Measurements from ENCODE around the gene RAB7B. TPM values are rescaled to one million over a fixed set of nuclear protein-coding genes. Genes with fewer than 3 reads are reported as not detected.

The RAB7B gene
- total and polyA plus RNA-seq, 2 of the 13 experiments (the other 11 are each of a cell fraction or from before 2014, with no cell fraction given) = 0.05 to 0.46 TPM

GRCh38 chr1:206012086-206012859 lies 9.1 kb upstream of the RAB7B start:
- BruUV-seq (replicated peaks) = no TSS peak
- intact Hi-C loops (cut with micrococcal nuclease; ENCODE audit: unreplicated experiment) = no loop called here
- TF ChIP-seq ZNF441 (CRISPR knock-in tag; IDR thresholded peaks at IDR 0.05; ENCODE audit: borderline replicate concordance) = no peak
- no peak for TF ChIP-seq ZNF382 (CRISPR knock-in tag; IDR thresholded peaks at IDR 0.05; ENCODE audit: borderline replicate concordance)
- no peak for TF ChIP-seq RBM39 (IDR thresholded peaks at IDR 0.05; ENCODE audit: low read depth, low read length, poor library complexity, severe bottlenecking)
- TF ChIP-seq SOX13 (IDR thresholded peaks at IDR 0.05) = no peak
- no peak for TF ChIP-seq SOX13 (CRISPR knock-in tag; conservative IDR thresholded peaks at IDR 0.05 in 1 of 2, IDR thresholded peaks at IDR 0.05 in 1 of 2)
- no peak for TF ChIP-seq ZBTB20 (CRISPR knock-in tag; IDR thresholded peaks at IDR 0.05; ENCODE audit: borderline replicate concordance, low read depth)
- no peak for TF ChIP-seq ZHX1 (CRISPR knock-in tag; IDR thresholded peaks at IDR 0.05; ENCODE audit: low read depth)
- no peak for TF ChIP-seq ZFY (CRISPR knock-in tag; IDR thresholded peaks at IDR 0.05)
- no peak for TF ChIP-seq IKZF5 (CRISPR knock-in tag; IDR thresholded peaks at IDR 0.05)
- no peak for TF ChIP-seq DR1 (CRISPR knock-in tag; IDR thresholded peaks at IDR 0.05)
- TF ChIP-seq DNMT3B (CRISPR knock-in tag; conservative IDR thresholded peaks at IDR 0.05) = no peak
- TF ChIP-seq TFDP2 (CRISPR knock-in tag; IDR thresholded peaks at IDR 0.05) = peak; percentile 35; the same call in 1 of the 2 replicates
- TF ChIP-seq HNF1B (CRISPR knock-in tag; IDR thresholded peaks at IDR 0.05) = 0 out of 2 replicates have a peak, but pooled peaks have one; percentile 24
- no peak for TF ChIP-seq ZNF296 (CRISPR knock-in tag; conservative IDR thresholded peaks at IDR 0.05)
- no peak for TF ChIP-seq PBX2 (CRISPR knock-in tag; IDR thresholded peaks at IDR 0.05)

More at GRCh38 chr1:206012086-206012859, 9.1 kb upstream of the RAB7B start:
- H3K4me1 ChIP-seq (ENCODE audit: insufficient read depth, low read length) = peaks cover 11% of the 10 kb centered on the region; the same call in 1 of the 2 replicates
- no peak overlapping the region for H3K4me2 ChIP-seq (ENCODE audit: low read depth, low read length)
- H3K27me3 ChIP-seq (ENCODE audit: control insufficient read depth in 1 of 2, insufficient read depth in 2 of 2, low read length in 2 of 2) = no peaks in the 10 kb centered on the region
- FAIRE-seq (no peak), DNase-seq (ENCODE audit: low spot score) (peak; percentile 29), ATAC-seq (peak; percentile 94)
- H3K79me2 ChIP-seq (ENCODE audit: insufficient read depth, low read length) = no peaks in the 10 kb centered on the region
- POLR2A ChIA-PET = no interaction called here
- WGBS (ENCODE audit: low lambda C conversion rate) = 44% methylated on average over 15 of the region's 17 CpGs
- in situ Hi-C loops (cut with HindIII; ENCODE audit: extremely low pct_ligation_motif_present, low pct_unique_long_range_greater_than_20kb) = no loop called here
- no peaks in the 10 kb centered on the region for H4K20me1 ChIP-seq (ENCODE audit: insufficient read depth, low read length)
- H3K27ac ChIP-seq (ENCODE audit: extremely low read length, insufficient read depth, low read length) = no peak overlapping the region
- no peak overlapping the region for H3K4me3 ChIP-seq (replicated peaks in 1 of 3; ENCODE audit: insufficient read depth in 1 of 3, low read depth in 2 of 3, low read length in 3 of 3)
- no peak overlapping the region for H3K9ac ChIP-seq (ENCODE audit: insufficient read depth, low read depth, low read length)
- CTCF ChIA-PET (ENCODE audit: low intra/inter-chr PET ratio, low total read pairs) = no interaction called here
- H2AFZ ChIP-seq (ENCODE audit: low read length) = no peak overlapping the region
- H3K36me3 ChIP-seq (replicated peaks in 1 of 2; ENCODE audit: control insufficient read depth in 1 of 2, insufficient read depth in 2 of 2, low read length in 2 of 2) = no peaks in the 10 kb centered on the region
- H3K9me3 ChIP-seq (ENCODE audit: low read length) = no peaks in the 10 kb centered on the region
